ENCODE results near the gene HASPIN. TPM values are rescaled to one million over a fixed set of nuclear protein-coding genes. Genes with fewer than 3 reads are reported as not detected.

Gene HASPIN
- total RNA-seq, 4 donors from 2014 or later = 0.13 to 0.15 TPM; not detected in 2

DNA sequence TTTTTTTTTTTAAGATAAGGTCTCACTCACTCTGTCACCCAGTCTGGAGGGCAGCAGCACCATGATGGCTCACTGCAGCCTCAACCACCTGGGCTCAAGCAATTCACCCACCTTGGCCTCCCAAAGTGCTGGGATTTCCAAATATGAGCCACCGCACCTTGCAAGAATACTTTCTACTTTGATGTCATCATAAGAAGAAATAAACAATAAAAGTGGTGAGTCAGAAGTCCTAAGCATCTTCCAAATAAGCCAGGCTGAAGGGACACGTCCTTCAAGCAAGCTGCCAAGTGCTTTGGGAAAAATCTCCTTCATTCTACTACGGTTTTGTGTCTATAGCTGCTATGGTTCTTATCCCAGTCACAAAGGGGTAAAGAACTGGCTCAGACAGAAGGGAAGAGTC lies 20.3 kb downstream of the HASPIN start:
- no peak overlapping the region for H3K4me3 ChIP-seq
- TF ChIP-seq POLR2AphosphoS5 (IDR thresholded peaks at IDR 0.05) = no peak
- TF ChIP-seq, protein P1, sequence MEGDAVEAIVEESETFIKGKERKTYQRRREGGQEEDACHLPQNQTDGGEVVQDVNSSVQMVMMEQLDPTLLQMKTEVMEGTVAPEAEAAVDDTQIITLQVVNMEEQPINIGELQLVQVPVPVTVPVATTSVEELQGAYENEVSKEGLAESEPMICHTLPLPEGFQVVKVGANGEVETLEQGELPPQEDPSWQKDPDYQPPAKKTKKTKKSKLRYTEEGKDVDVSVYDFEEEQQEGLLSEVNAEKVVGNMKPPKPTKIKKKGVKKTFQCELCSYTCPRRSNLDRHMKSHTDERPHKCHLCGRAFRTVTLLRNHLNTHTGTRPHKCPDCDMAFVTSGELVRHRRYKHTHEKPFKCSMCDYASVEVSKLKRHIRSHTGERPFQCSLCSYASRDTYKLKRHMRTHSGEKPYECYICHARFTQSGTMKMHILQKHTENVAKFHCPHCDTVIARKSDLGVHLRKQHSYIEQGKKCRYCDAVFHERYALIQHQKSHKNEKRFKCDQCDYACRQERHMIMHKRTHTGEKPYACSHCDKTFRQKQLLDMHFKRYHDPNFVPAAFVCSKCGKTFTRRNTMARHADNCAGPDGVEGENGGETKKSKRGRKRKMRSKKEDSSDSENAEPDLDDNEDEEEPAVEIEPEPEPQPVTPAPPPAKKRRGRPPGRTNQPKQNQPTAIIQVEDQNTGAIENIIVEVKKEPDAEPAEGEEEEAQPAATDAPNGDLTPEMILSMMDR (IDR thresholded peaks at IDR 0.05) = no peak
- no peak for TF ChIP-seq POLR2A (IDR thresholded peaks at IDR 0.05)
- no peak for TF ChIP-seq EP300 (IDR thresholded peaks at IDR 0.05)
- peaks cover 4% of the 10 kb centered on the region for H3K27me3 ChIP-seq
- peaks cover 0 to 2% (median 0%) of the 10 kb centered on the region in 3 donors for H3K4me1 ChIP-seq
- H3K9me3 ChIP-seq = no peaks in the 10 kb centered on the region
- 37 to 44% methylated on average over 2 to 3 of the region's 3 CpGs for WGBS, 2 donors (ENCODE audit: low coverage in 1 of 2)
- ATAC-seq = no peak
- no peaks in the 10 kb centered on the region for H3K36me3 ChIP-seq
- H3K27ac ChIP-seq = no peak overlapping the region

DNA sequence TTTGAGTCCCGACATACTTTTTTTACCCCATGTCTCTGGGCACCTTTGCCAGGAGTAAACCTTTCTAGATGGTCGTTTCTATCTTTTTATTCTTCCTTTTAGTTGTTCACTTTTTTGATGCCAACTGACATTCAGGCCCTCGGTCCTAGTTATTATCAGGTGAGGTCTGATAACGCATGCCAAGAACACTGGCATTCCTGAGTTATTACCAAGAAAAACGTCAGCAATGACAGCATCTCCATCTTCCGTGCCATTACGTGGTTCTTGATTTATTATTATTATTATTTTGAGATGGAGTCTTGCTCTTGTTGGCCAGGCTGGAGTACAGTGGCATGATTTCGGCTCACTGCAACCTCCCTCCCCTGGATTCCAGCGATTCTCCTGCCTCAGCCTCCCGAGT lies 21.4 kb downstream of the HASPIN start:
- H3K27ac ChIP-seq = no peak overlapping the region
- H3K36me3 ChIP-seq = no peaks in the 10 kb centered on the region
- WGBS, 2 donors (ENCODE audit: low coverage in 1 of 2) = 74 to 77% methylated on average over 9 to 10 of the region's 10 CpGs
- peaks cover 6% of the 10 kb centered on the region for H3K27me3 ChIP-seq
- TF ChIP-seq, protein P1 (IDR thresholded peaks at IDR 0.05) = no peak
- TF ChIP-seq POLR2A (IDR thresholded peaks at IDR 0.05) (no peak), POLR2AphosphoS5 (IDR thresholded peaks at IDR 0.05) (no peak), EP300 (IDR thresholded peaks at IDR 0.05) (no peak)
- H3K9me3 ChIP-seq = no peaks in the 10 kb centered on the region
- H3K4me3 ChIP-seq = no peak overlapping the region
- H3K4me1 ChIP-seq = no peaks in the 10 kb centered on the region
- no peak for ATAC-seq

DNA sequence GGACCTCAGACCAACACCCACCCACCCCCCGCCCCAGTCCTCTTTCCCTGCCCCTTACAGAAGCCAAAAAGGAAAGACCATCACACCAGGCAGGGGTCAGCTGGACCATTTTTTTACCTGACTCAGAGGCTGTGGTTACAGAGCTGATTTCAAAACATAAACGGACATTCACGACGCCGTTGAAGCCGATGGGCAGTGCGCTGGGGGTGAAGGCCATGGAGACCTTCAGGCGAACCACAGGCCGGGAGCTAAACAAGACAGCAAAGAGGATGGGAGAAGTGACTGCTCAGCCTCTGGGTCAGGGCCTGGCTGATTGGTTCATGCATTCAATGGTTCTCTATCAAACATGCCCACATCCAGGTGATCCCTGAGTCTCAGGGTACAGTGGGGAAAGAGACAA lies 24.1 kb downstream of the HASPIN start:
- H3K36me3 ChIP-seq = no peaks in the 10 kb centered on the region
- WGBS, 2 donors (ENCODE audit: low coverage in 1 of 2) = 76 to 90% methylated on average over 2 to 4 of the region's 9 CpGs
- peaks cover 31% of the 10 kb centered on the region for H3K27me3 ChIP-seq
- TF ChIP-seq POLR2A (IDR thresholded peaks at IDR 0.05) (no peak), POLR2AphosphoS5 (IDR thresholded peaks at IDR 0.05) (no peak), EP300 (IDR thresholded peaks at IDR 0.05) (no peak)
- TF ChIP-seq, protein P1 (IDR thresholded peaks at IDR 0.05) = no peak
- H3K4me3 ChIP-seq = no peak overlapping the region
- H3K4me1 ChIP-seq = no peaks in the 10 kb centered on the region
- no peaks in the 10 kb centered on the region for H3K9me3 ChIP-seq
- no peak overlapping the region for H3K27ac ChIP-seq
- ATAC-seq = no peak

DNA sequence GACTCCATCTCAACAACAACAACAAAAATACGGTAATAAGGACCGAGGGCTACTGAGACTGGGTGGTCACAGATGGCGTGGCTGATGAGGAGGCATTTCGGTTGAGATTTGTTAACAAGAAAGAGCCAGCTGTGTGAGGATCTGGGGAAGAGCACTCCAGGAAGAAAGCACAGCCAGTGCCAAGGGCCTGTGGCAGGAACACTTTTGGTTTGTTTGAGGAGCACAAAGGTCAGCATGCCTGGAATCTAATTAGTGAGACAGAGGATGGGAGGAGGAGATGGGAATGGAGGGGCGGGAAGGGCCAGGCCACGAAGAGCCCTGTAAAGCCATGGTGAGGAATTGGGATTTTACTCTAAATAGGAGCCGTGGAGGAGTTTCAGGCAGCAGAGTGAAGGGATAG lies 24.9 kb downstream of the HASPIN start:
- Histone ChIP-seq H3K36me3 (no peaks in the 10 kb centered on the region), H3K9me3 (no peaks in the 10 kb centered on the region), H3K4me3 (no peak overlapping the region), H3K27ac (no peak overlapping the region), H3K4me1 (no peaks in the 10 kb centered on the region), H3K27me3 (peaks cover 38% of the 10 kb centered on the region)
- TF ChIP-seq POLR2A (IDR thresholded peaks at IDR 0.05) (no peak), EP300 (IDR thresholded peaks at IDR 0.05) (no peak), POLR2AphosphoS5 (IDR thresholded peaks at IDR 0.05) (no peak)
- TF ChIP-seq, protein P1 (IDR thresholded peaks at IDR 0.05) = no peak
- WGBS, 2 donors (ENCODE audit: low coverage in 1 of 2) = 73 to 81% methylated on average over 7 of the region's 7 CpGs
- ATAC-seq = no peak

DNA sequence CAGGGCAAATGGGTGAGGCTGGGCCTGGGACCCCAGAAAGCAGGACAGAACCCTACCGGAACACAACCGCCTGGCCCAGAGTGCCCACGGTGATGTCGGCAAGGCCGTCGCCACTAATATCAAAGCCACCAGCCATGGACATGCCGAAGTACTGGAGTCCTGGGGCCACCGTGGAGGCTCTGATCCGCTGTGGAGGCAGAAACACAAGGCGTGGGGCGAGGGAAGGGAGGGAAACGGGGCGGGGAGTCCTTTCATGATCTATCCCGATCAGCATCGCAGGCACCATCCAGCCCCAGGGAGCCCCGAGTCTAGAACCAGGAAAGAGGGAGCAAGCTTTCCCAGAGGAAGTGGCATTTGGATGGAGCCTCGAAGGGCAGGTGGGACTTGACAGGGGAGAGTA lies 26.6 kb downstream of the HASPIN start:
- H3K36me3 ChIP-seq = no peaks in the 10 kb centered on the region
- H3K4me3 ChIP-seq = no peak overlapping the region
- no peak for TF ChIP-seq EP300 (IDR thresholded peaks at IDR 0.05)
- TF ChIP-seq, protein P1 (IDR thresholded peaks at IDR 0.05) = no peak
- TF ChIP-seq POLR2AphosphoS5 (IDR thresholded peaks at IDR 0.05) = no peak
- TF ChIP-seq POLR2A (IDR thresholded peaks at IDR 0.05) = no peak
- peaks cover 0 to 10% (median 3%) of the 10 kb centered on the region in 3 donors for H3K4me1 ChIP-seq
- peaks cover 56% of the 10 kb centered on the region for H3K27me3 ChIP-seq
- no peak overlapping the region for H3K27ac ChIP-seq
- no peaks in the 10 kb centered on the region for H3K9me3 ChIP-seq
- ATAC-seq = no peak
- 82 to 90% methylated on average over 8 to 10 of the region's 17 CpGs for WGBS, 2 donors (ENCODE audit: low coverage in 1 of 2)

All from gastroesophageal sphincter (tissue), 4 donors.